CD4-positive, alpha-beta memory T cell (primary cell): ENCODE results near the gene ARHGEF25. TPM values are rescaled to one million over a fixed set of nuclear protein-coding genes. Genes with fewer than 3 reads are reported as not detected.
A peak's percentile ranks its signal among the peaks of the same experiment; 100 is the strongest.
"Not testable (repeated sequence)": the region's sequence is repeated elsewhere in the genome, so short reads cannot be mapped to it uniquely, and the experiment has no call there.

Experiments used
- CTCF ChIA-PET: fragments of 350-600 bp; sonication (Branson Sonifier 250); formaldehyde crosslinking; loops from one replicate; lab custom pipeline; 2021; ENCODE audit warnings: inconsistent platforms; ENCODE audit not compliant: partially characterized antibody; lab: Charles Lee
- POLR2A ChIA-PET: fragments of 350-600 bp; sonication (Branson Sonifier 250); formaldehyde crosslinking; loops from one replicate; lab custom pipeline; 2021; ENCODE audit not compliant: partially characterized antibody; lab: Charles Lee
- DNase-seq, 5 donors: peaks; one replicate each; pipeline versions ENCODE4 v3.0.0 to v3.0.0-alpha.2; 2020 to 2022; ENCODE audit warnings: mixed read lengths in 1 of 5
- H3K27ac ChIP-seq: one replicate; pipeline ENCODE4 v1.7.0; 2013; ENCODE audit warnings: low read depth, low read length
- H3K27me3 ChIP-seq: 2 replicates; pipeline ENCODE4 v1.7.0; 2013; ENCODE audit warnings: mild to moderate bottlenecking, low read length, moderate library complexity; ENCODE audit not compliant: insufficient read depth
- H3K36me3 ChIP-seq: 2 replicates; pipeline ENCODE4 v1.7.0; 2013; ENCODE audit warnings: mild to moderate bottlenecking, low read length, moderate library complexity; ENCODE audit not compliant: insufficient read depth
- H3K4me1 ChIP-seq: 2 replicates; pipeline ENCODE4 v1.7.0; 2013; ENCODE audit warnings: mild to moderate bottlenecking, low read length, moderate library complexity; ENCODE audit not compliant: insufficient read depth
- H3K4me3 ChIP-seq, 2 donors: one replicate each; pipeline ENCODE4 v1.7.0; 2013; ENCODE audit warnings: low read length in 2 of 2, mild to moderate bottlenecking in 1 of 2
- H3K9me3 ChIP-seq, 2 donors: one replicate each; pipeline ENCODE4 v1.7.0; 2013; ENCODE audit warnings: low read length in 2 of 2, control low read depth in 1 of 2; ENCODE audit not compliant: control insufficient read depth in 1 of 2
- H3K27ac Mint-ChIP-seq, 7 donors: one replicate each; pipeline ENCODE4 v1.8.0; 2020 to 2021; ENCODE audit warnings: mixed read lengths in 7 of 7, mild to moderate bottlenecking in 6 of 7, inconsistent platforms in 3 of 7, moderate library complexity in 3 of 7
- H3K27me3 Mint-ChIP-seq, 2 donors: one replicate each; pipeline ENCODE4 v1.8.0; 2020 to 2021; ENCODE audit warnings: mixed read lengths in 2 of 2
- H3K36me3 Mint-ChIP-seq, 2 donors: one replicate each; pipeline ENCODE4 v1.8.0; 2020 to 2021; ENCODE audit warnings: mixed read lengths in 2 of 2, inconsistent platforms in 1 of 2, mild to moderate bottlenecking in 1 of 2
- H3K4me1 Mint-ChIP-seq, 4 donors: one replicate each; pipeline ENCODE4 v1.8.0; 2020 to 2021; ENCODE audit warnings: mixed read lengths in 4 of 4, mild to moderate bottlenecking in 1 of 4
- H3K4me3 Mint-ChIP-seq, 8 donors: one replicate each; pipeline ENCODE4 v1.8.0; 2020 to 2021; ENCODE audit warnings: mixed read lengths in 8 of 8, mild to moderate bottlenecking in 7 of 8, moderate library complexity in 6 of 8, inconsistent platforms in 3 of 8
- H3K9me3 Mint-ChIP-seq, 8 donors: one replicate each; pipeline ENCODE4 v1.8.0; 2020 to 2021; ENCODE audit warnings: mixed read lengths in 8 of 8, mild to moderate bottlenecking in 5 of 8, inconsistent platforms in 3 of 8, moderate library complexity in 1 of 8
- intact Hi-C: fragments of 100-400 bp; cut with micrococcal nuclease; formaldehyde crosslinking; loops from one replicate; pipeline ENCODE4 v1.15.1; 2023
- polyA plus RNA-seq, 2 donors: library from polyadenylated mRNA; unstranded; fragments of 300-500 nt; fragmentation: Illumina TruSeq; gene quantifications; one replicate each; pipeline ENCODE4 v1.2.3, GENCODE V29; 2021
- total RNA-seq, 2 experiments: library from RNA; stranded (reverse); gene quantifications; one replicate each; pipeline ENCODE4 v1.2.3, GENCODE V29; 2021

ARHGEF25 gene
- total and polyA plus RNA-seq, 4 experiments from 2014 or later = 0.47 to 0.67 TPM; not detected in 2

DNA sequence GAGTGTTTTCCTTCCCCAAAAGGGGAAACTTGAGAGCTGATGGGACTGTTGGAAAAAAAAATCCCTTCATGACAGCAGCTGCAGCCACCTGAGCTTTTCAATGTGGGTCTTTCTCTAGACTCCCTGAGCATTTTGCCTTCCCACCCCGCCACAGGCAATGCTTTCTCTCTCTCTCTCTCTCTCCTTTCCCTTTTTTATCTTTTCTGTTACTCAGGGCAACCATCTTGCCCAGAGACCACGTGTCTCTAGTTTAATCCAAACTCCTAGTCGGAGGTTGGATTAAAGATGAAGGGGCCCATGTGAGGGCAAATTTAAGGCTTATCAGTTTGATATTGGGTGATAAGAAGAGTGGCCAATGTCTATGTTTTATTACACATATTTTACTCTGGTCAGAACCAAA is 47.7 kb downstream of the ARHGEF25 start:
- CTCF ChIA-PET = no interaction called here
- H3K36me3 Mint-ChIP-seq = no peaks in the 10 kb centered on the region
- no peaks in the 10 kb centered on the region for H3K36me3 ChIP-seq

DNA sequence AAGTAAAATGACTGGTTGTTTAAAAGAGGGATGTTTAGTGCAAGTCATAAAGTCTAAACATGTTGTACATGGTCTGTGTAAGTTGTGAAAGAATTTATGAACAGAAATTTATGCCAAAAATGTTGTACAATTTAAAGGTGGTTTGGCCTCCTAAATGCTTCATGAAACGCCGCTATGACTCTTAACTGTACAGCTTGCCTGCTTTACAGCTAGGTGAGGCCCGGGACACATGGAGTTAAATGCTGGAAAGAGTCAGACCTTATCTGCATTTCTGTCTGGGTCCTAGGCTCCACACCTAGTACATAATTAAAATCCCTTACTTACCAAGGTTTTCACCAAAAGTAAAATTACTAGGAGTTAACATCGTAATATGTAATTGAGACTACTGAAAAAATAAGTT is 50.1 kb downstream of the ARHGEF25 start:
- Histone ChIP-seq H3K27me3 (no peaks in the 10 kb centered on the region), H3K27ac (no peak overlapping the region), H3K4me3 (no peak overlapping the region), H3K9me3 (no peaks in the 10 kb centered on the region), H3K4me1 (no peaks in the 10 kb centered on the region), H3K36me3 (no peaks in the 10 kb centered on the region)
- no peak for DNase-seq
- Mint-ChIP-seq H3K27ac (no peak overlapping the region), H3K9me3 (peaks cover 0 to 2% (median 0%) of the 10 kb centered on the region in 8 donors), H3K4me1 (no peaks in the 10 kb centered on the region), H3K4me3 (no peak overlapping the region), H3K36me3 (no peaks in the 10 kb centered on the region), H3K27me3 (peaks cover 0 to 2% of the 10 kb centered on the region in 2 donors)
- CTCF ChIA-PET = no interaction called here
- intact Hi-C loops = no loop called here
- POLR2A ChIA-PET = no interaction called here

More for the DNA sequence above, 47.7 kb downstream of the ARHGEF25 start:
- POLR2A ChIA-PET = no interaction called here
- Histone ChIP-seq H3K9me3 (no peaks in the 10 kb centered on the region), H3K27ac (no peak overlapping the region), H3K4me3 (no peak overlapping the region), H3K4me1 (no peaks in the 10 kb centered on the region), H3K27me3 (no peaks in the 10 kb centered on the region)
- Mint-ChIP-seq H3K27ac (no peak overlapping the region), H3K4me3 (no peak overlapping the region), H3K4me1 (no peaks in the 10 kb centered on the region), H3K27me3 (peaks cover 0 to 2% of the 10 kb centered on the region in 2 donors), H3K9me3 (peaks cover 0 to 6% (median 1%) of the 10 kb centered on the region in 8 donors)
- intact Hi-C loops = no loop called here
- DNase-seq = no peak

DNA sequence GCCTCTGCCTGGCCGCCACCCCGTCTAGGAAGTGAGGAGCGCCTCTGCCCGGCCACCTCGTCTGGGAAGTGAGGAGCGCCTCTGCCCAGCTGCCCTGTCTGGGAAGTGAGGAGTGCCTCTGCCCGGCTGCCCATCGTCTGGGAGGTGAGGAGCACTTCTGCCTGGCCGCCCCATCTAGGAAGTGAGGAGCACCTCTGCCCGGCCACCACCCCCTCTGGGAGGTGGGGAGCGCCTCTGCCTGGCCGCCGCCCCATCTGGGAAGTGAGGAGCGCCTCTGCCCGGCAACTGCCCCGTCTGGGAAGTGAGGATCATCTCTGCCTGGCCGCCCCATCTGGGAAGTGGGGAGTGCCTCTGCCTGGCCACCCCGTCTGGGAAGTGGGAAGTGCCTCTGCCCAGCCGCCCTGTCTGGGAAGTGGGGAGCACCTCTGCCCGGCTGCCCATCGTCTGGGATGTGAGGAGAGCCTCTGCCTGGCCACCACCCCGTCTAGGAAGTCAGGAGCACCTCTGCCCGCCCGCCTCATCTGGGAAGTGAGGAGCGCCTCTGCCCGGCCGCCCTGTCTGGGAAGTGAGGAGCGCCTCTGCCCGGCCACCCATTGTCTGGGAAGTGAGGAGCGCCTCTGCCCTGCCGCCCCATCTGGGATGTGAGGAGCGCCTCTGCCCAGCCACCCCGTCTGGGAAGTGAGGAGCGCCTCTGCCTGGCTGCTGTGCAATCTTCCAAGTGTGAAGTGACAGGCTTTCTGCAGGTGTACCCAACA is 54.0 kb downstream of the ARHGEF25 start:
- H3K9me3 Mint-ChIP-seq, intact Hi-C loops: not testable (repeated sequence)

More for the DNA sequence above, 54.0 kb downstream of the ARHGEF25 start:
- H3K36me3 ChIP-seq, H3K36me3 Mint-ChIP-seq, H3K4me1 ChIP-seq, CTCF ChIA-PET, POLR2A ChIA-PET, H3K27me3 Mint-ChIP-seq, H3K27ac Mint-ChIP-seq, H3K4me3 ChIP-seq, H3K4me3 Mint-ChIP-seq, H3K4me1 Mint-ChIP-seq, H3K27ac ChIP-seq, H3K9me3 ChIP-seq, H3K27me3 ChIP-seq: not testable (repeated sequence)
- DNase-seq = peak in 1 of 5 donors; percentile 28

Other genes starting within 250 kb of the ARHGEF25 start
- gene R3HDM2, start 180.4 kb upstream of the ARHGEF25 start, total RNA-seq = 100 to 1,000 TPM; 124 to 132 TPM
- 10 to 100 TPM in 1 of 2 donors, 1 to 10 TPM in 1; 3.9 to 19.4 TPM for gene R3HDM2, start 180.4 kb upstream of the ARHGEF25 start, polyA plus RNA-seq
- not detected for gene INHBC, start 176.7 kb upstream of the ARHGEF25 start, total RNA-seq
- gene INHBC, start 176.7 kb upstream of the ARHGEF25 start, polyA plus RNA-seq = not detected
- gene INHBE, start 156.1 kb upstream of the ARHGEF25 start, total RNA-seq = not detected
- not detected for gene INHBE, start 156.1 kb upstream of the ARHGEF25 start, polyA plus RNA-seq
- gene GLI1, start 151.7 kb upstream of the ARHGEF25 start, total RNA-seq = under 1 TPM; 0.30 to 0.35 TPM
- not detected for gene GLI1, start 151.7 kb upstream of the ARHGEF25 start, polyA plus RNA-seq
- 100 to 1,000 TPM; 266 to 278 TPM for gene ARHGAP9, start 131.6 kb upstream of the ARHGEF25 start, total RNA-seq
- gene ARHGAP9, start 131.6 kb upstream of the ARHGEF25 start, polyA plus RNA-seq = 100 to 1,000 TPM; 206 to 216 TPM
- 100 to 1,000 TPM; 224 to 242 TPM for gene MARS1, start 123.4 kb upstream of the ARHGEF25 start, total RNA-seq
- gene MARS1, start 123.4 kb upstream of the ARHGEF25 start, polyA plus RNA-seq = 100 to 1,000 TPM in 1 of 2 donors, 10 to 100 TPM in 1; 84.8 to 114 TPM
- 10 to 100 TPM; 38.5 to 40.8 TPM for gene DDIT3, start 90.9 kb upstream of the ARHGEF25 start, total RNA-seq
- gene DDIT3, start 90.9 kb upstream of the ARHGEF25 start, polyA plus RNA-seq = 10 to 100 TPM; 15.4 to 22.8 TPM
- 100 to 1,000 TPM in 1 of 2 experiments, 10 to 100 TPM in 1; 97.4 to 103 TPM for gene MBD6, start 88.6 kb upstream of the ARHGEF25 start, total RNA-seq
- gene MBD6, start 88.6 kb upstream of the ARHGEF25 start, polyA plus RNA-seq = 1 to 10 TPM in 1 of 2 donors, under 1 TPM in 1; 0.16 to 2.6 TPM
- gene DCTN2, start 64.2 kb upstream of the ARHGEF25 start, total RNA-seq = 10 to 100 TPM; 69.4 to 70.7 TPM
- 10 to 100 TPM; 67.4 to 86.2 TPM for gene DCTN2, start 64.2 kb upstream of the ARHGEF25 start, polyA plus RNA-seq
- gene KIF5A, start 61.4 kb upstream of the ARHGEF25 start, total RNA-seq = under 1 TPM; 0.96 to 1.00 TPM
- gene KIF5A, start 61.4 kb upstream of the ARHGEF25 start, polyA plus RNA-seq = not detected
- gene PIP4K2C, start 20.2 kb upstream of the ARHGEF25 start, total RNA-seq = 10 to 100 TPM; 32.4 to 36.0 TPM
- gene PIP4K2C, start 20.2 kb upstream of the ARHGEF25 start, polyA plus RNA-seq = 10 to 100 TPM; 30.4 to 45.0 TPM
- gene DTX3, start 6.6 kb upstream of the ARHGEF25 start, total RNA-seq = 10 to 100 TPM; 33.8 to 37.1 TPM
- gene DTX3, start 6.6 kb upstream of the ARHGEF25 start, polyA plus RNA-seq = 1 to 10 TPM; 4.2 to 6.2 TPM
- gene B4GALNT1, start 21.8 kb downstream of the ARHGEF25 start, total RNA-seq = not detected
- not detected for gene B4GALNT1, start 21.8 kb downstream of the ARHGEF25 start, polyA plus RNA-seq
- gene OS9, start 82.7 kb downstream of the ARHGEF25 start, total RNA-seq = 100 to 1,000 TPM; 189 to 195 TPM
- gene OS9, start 82.7 kb downstream of the ARHGEF25 start, polyA plus RNA-seq = 10 to 100 TPM; 56.6 to 73.0 TPM
- 10 to 100 TPM; 63.2 to 66.7 TPM for gene AGAP2, start 127.3 kb downstream of the ARHGEF25 start, total RNA-seq
- gene AGAP2, start 127.3 kb downstream of the ARHGEF25 start, polyA plus RNA-seq = 1 to 10 TPM; 3.2 to 8.6 TPM
- 10 to 100 TPM; 27.5 to 30.6 TPM for gene TSPAN31, start 133.6 kb downstream of the ARHGEF25 start, total RNA-seq
- gene TSPAN31, start 133.6 kb downstream of the ARHGEF25 start, polyA plus RNA-seq = 10 to 100 TPM; 37.5 to 76.2 TPM
- 10 to 100 TPM; 44.4 to 48.3 TPM for gene CDK4, start 140.9 kb downstream of the ARHGEF25 start, total RNA-seq
- gene CDK4, start 140.9 kb downstream of the ARHGEF25 start, polyA plus RNA-seq = 10 to 100 TPM; 85.0 to 99.7 TPM
- 10 to 100 TPM; 58.0 to 62.8 TPM for gene MARCHF9, start 143.7 kb downstream of the ARHGEF25 start, total RNA-seq
- gene MARCHF9, start 143.7 kb downstream of the ARHGEF25 start, polyA plus RNA-seq = 1 to 10 TPM; 3.7 to 8.9 TPM
- gene CYP27B1, start 155.6 kb downstream of the ARHGEF25 start, total RNA-seq = 1 to 10 TPM in 1 of 2 experiments, under 1 TPM in 1; 0.64 to 1.4 TPM
- under 1 TPM; 0.55 to 0.93 TPM for gene CYP27B1, start 155.6 kb downstream of the ARHGEF25 start, polyA plus RNA-seq
- gene METTL1, start 160.7 kb downstream of the ARHGEF25 start, total RNA-seq = 10 to 100 TPM in 1 of 2 experiments, 1 to 10 TPM in 1; 9.9 to 10.9 TPM
- gene METTL1, start 160.7 kb downstream of the ARHGEF25 start, polyA plus RNA-seq = 10 to 100 TPM; 16.3 to 19.1 TPM
- 1 to 10 TPM; 3.1 to 4.9 TPM for gene EEF1AKMT3, start 161.2 kb downstream of the ARHGEF25 start, total RNA-seq
- 10 to 100 TPM in 1 of 2 donors, 1 to 10 TPM in 1; 5.3 to 12.4 TPM for gene EEF1AKMT3, start 161.2 kb downstream of the ARHGEF25 start, polyA plus RNA-seq
- 10 to 100 TPM; 18.9 to 22.2 TPM for gene TSFM, start 171.4 kb downstream of the ARHGEF25 start, total RNA-seq
- gene TSFM, start 171.4 kb downstream of the ARHGEF25 start, polyA plus RNA-seq = 10 to 100 TPM; 23.2 to 32.5 TPM
- gene AVIL, start 207.3 kb downstream of the ARHGEF25 start, total RNA-seq = 10 to 100 TPM; 14.6 to 15.9 TPM
- gene AVIL, start 207.3 kb downstream of the ARHGEF25 start, polyA plus RNA-seq = under 1 TPM in 1 of 2 donors, not detected in 1; 0.68 TPM
- 100 to 1,000 TPM; 274 to 285 TPM for gene CTDSP2, start 235.3 kb downstream of the ARHGEF25 start, total RNA-seq
- gene CTDSP2, start 235.3 kb downstream of the ARHGEF25 start, polyA plus RNA-seq = 10 to 100 TPM; 57.7 to 74.8 TPM